ENCODE data around the gene COX4I2. TPM values are rescaled to one million over a fixed set of nuclear protein-coding genes. Genes with fewer than 3 reads are reported as not detected.

Gene COX4I2
- total RNA-seq, 5 donors from 2014 or later (not counting 1 experiment from before 2014, with no cell fraction given), result not detected

- Histone ChIP-seq H3K9me3 (no peaks in the 10 kb centered on the region), H3K36me3 (ENCODE audit: control insufficient read depth in 2 of 2, extremely low read depth in 1 of 2, insufficient read depth in 1 of 2, low read length in 1 of 2) (peaks cover 0 to 17% of the 10 kb centered on the region in 2 donors), H3K27me3 (replicated peaks in 1 of 2; ENCODE audit: control insufficient read depth in 2 of 2, extremely low read depth in 1 of 2, insufficient read depth in 2 of 2, low read length in 1 of 2) (no peaks in the 10 kb centered on the region), H3K4me3 (ENCODE audit: control insufficient read depth in 1 of 2, extremely low read depth in 1 of 2, low read length in 1 of 2) (no peak overlapping the region), H3K4me1 (ENCODE audit: control insufficient read depth in 1 of 2, extremely low read depth in 1 of 2, insufficient read depth in 2 of 2, low read length in 2 of 2) (peaks cover 12 to 66% of the 10 kb centered on the region in 2 experiments), H3K27ac (ENCODE audit: low read length) (peak overlapping the region; percentile 30)
- Mint-ChIP-seq H3K4me1 (peaks cover 41 to 61% (median 56%) of the 10 kb centered on the region in 3 donors), H3K9me3 (no peaks in the 10 kb centered on the region), H3K36me3 (peaks cover 22% of the 10 kb centered on the region), H3K27me3 (no peaks in the 10 kb centered on the region), H3K4me3 (no peak overlapping the region), H3K27ac (peak overlapping the region; percentile 47 to 74)
- ChIA-PET CTCF (interaction anchor here in 1 of 2 donors (0.9 kb wide), 1 partner anchor 53 kb away, joined by 3 read pairs; no protein-coding TSS in a partner anchor), POLR2A (no interaction called here)
- no peak for DNase-seq
- 88% methylated on average over 1 of the region's 3 CpGs for WGBS (ENCODE audit: insufficient coverage)
- no peak for ATAC-seq (replicated peaks in 1 of 4)
Observed at GRCh38 chr20:31669876-31670275, 32.2 kb downstream of the COX4I2 start.

- ChIA-PET CTCF (interaction anchor here in 1 of 2 donors (0.9 to 1.2 kb wide), 2 partner anchors 53 kb away, joined by 3 read pairs; no protein-coding TSS in a partner anchor), POLR2A (no interaction called here)
- Mint-ChIP-seq H3K36me3 (peaks cover 21% of the 10 kb centered on the region), H3K4me1 (peaks cover 46 to 68% (median 63%) of the 10 kb centered on the region in 3 donors), H3K4me3 (no peak overlapping the region), H3K9me3 (no peaks in the 10 kb centered on the region), H3K27ac (peak overlapping the region; percentile 47 to 74), H3K27me3 (no peaks in the 10 kb centered on the region)
- no peak overlapping the region for H3K4me3 ChIP-seq (ENCODE audit: control insufficient read depth in 1 of 2, extremely low read depth in 1 of 2, low read length in 1 of 2)
- ATAC-seq (replicated peaks in 1 of 4), result no peak
- H3K27me3 ChIP-seq (replicated peaks in 1 of 2; ENCODE audit: control insufficient read depth in 2 of 2, extremely low read depth in 1 of 2, insufficient read depth in 2 of 2, low read length in 1 of 2), result no peaks in the 10 kb centered on the region
- no peak for DNase-seq
- WGBS (ENCODE audit: insufficient coverage), result 97% methylated on average over 7 of the region's 10 CpGs
- H3K36me3 ChIP-seq (ENCODE audit: control insufficient read depth in 2 of 2, extremely low read depth in 1 of 2, insufficient read depth in 1 of 2, low read length in 1 of 2), result peaks cover 0 to 10% of the 10 kb centered on the region in 2 donors
- no peaks in the 10 kb centered on the region for H3K9me3 ChIP-seq
- no peak overlapping the region for H3K27ac ChIP-seq (ENCODE audit: low read length)
- H3K4me1 ChIP-seq (ENCODE audit: control insufficient read depth in 1 of 2, extremely low read depth in 1 of 2, insufficient read depth in 2 of 2, low read length in 2 of 2), result peaks cover 17 to 69% of the 10 kb centered on the region in 2 experiments
Observed at GRCh38 chr20:31670371-31671228, 32.9 kb downstream of the COX4I2 start.

DNA sequence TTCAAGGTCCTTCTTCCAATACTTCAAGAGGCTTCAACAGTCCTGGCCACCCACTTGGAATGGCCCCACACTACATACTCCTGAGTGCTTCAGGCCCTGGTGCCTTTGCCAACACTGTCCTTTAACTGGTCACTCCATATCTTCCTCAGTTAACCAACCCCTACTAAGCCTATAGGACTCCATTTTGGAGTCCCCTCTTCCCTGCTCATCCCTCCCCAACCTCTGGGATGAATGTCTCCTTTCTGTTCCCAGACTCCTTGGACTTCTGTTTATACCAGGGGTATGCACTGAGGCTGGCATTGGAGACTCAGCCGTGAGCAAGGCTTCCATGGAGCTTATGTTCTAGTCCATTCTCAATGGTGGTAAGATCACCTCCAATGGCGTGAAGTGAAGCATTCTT, 33.6 kb downstream of the COX4I2 start:
- Histone ChIP-seq H3K4me3 (ENCODE audit: control insufficient read depth in 1 of 2, extremely low read depth in 1 of 2, low read length in 1 of 2) (no peak overlapping the region), H3K36me3 (ENCODE audit: control insufficient read depth in 2 of 2, extremely low read depth in 1 of 2, insufficient read depth in 1 of 2, low read length in 1 of 2) (peaks cover 0 to 6% of the 10 kb centered on the region in 2 donors), H3K27ac (ENCODE audit: low read length) (no peak overlapping the region), H3K9me3 (no peaks in the 10 kb centered on the region), H3K4me1 (ENCODE audit: control insufficient read depth in 1 of 2, extremely low read depth in 1 of 2, insufficient read depth in 2 of 2, low read length in 2 of 2) (peaks cover 23 to 73% of the 10 kb centered on the region in 2 experiments), H3K27me3 (replicated peaks in 1 of 2; ENCODE audit: control insufficient read depth in 2 of 2, extremely low read depth in 1 of 2, insufficient read depth in 2 of 2, low read length in 1 of 2) (no peaks in the 10 kb centered on the region)
- no peaks in the 10 kb centered on the region for H3K27me3 Mint-ChIP-seq
- ChIA-PET POLR2A (no interaction called here), CTCF (interaction anchor here (0.6 to 1.2 kb wide), 4 partner anchors 43 to 98 kb away, joined by 3 to 4 read pairs (median 3); no protein-coding TSS in a partner anchor)
- H3K4me3 Mint-ChIP-seq, result no peak overlapping the region
- 100% methylated on average over 1 of the region's 2 CpGs for WGBS (ENCODE audit: insufficient coverage)
- no peak for DNase-seq
- H3K27ac Mint-ChIP-seq, result peak overlapping the region; percentile 40
- peaks cover 16% of the 10 kb centered on the region for H3K36me3 Mint-ChIP-seq
- peaks cover 50 to 68% (median 66%) of the 10 kb centered on the region in 3 donors for H3K4me1 Mint-ChIP-seq
- no peak for ATAC-seq (replicated peaks in 1 of 4)
- H3K9me3 Mint-ChIP-seq, result no peaks in the 10 kb centered on the region

- peaks cover 7 to 17% of the 10 kb centered on the region in 2 donors for H3K36me3 ChIP-seq (ENCODE audit: control insufficient read depth in 2 of 2, extremely low read depth in 1 of 2, insufficient read depth in 1 of 2, low read length in 1 of 2)
- ATAC-seq (replicated peaks in 1 of 4) (no peak), DNase-seq (no peak)
- peaks cover 36 to 74% of the 10 kb centered on the region in 2 experiments for H3K4me1 ChIP-seq (ENCODE audit: control insufficient read depth in 1 of 2, extremely low read depth in 1 of 2, insufficient read depth in 2 of 2, low read length in 2 of 2)
- H3K4me1 Mint-ChIP-seq, result peaks cover 55 to 71% (median 66%) of the 10 kb centered on the region in 3 donors
- H3K36me3 Mint-ChIP-seq, result peaks cover 14% of the 10 kb centered on the region
- H3K27me3 ChIP-seq (replicated peaks in 1 of 2; ENCODE audit: control insufficient read depth in 2 of 2, extremely low read depth in 1 of 2, insufficient read depth in 2 of 2, low read length in 1 of 2), result no peaks in the 10 kb centered on the region
- peak overlapping the region; percentile 89 for H3K27ac ChIP-seq (ENCODE audit: low read length)
- no peaks in the 10 kb centered on the region for H3K9me3 Mint-ChIP-seq
- H3K27ac Mint-ChIP-seq, result peak overlapping the region; percentile 96 to 99
- no peak overlapping the region for H3K4me3 ChIP-seq (ENCODE audit: control insufficient read depth in 1 of 2, extremely low read depth in 1 of 2, low read length in 1 of 2)
- H3K4me3 Mint-ChIP-seq, result peak overlapping the region in 1 of 3 donors; percentile 99
- ChIA-PET CTCF (interaction anchor here (0.5 to 3.6 kb wide), 4 partner anchors 11 to 217 kb away, joined by 3 to 42 read pairs (median 20); no protein-coding TSS in a partner anchor), POLR2A (interaction anchor here in 1 of 2 donors (0.6 kb wide), 1 partner anchor 12 kb away, joined by 4 read pairs; no protein-coding TSS in a partner anchor)
- no peaks in the 10 kb centered on the region for H3K9me3 ChIP-seq
- no peaks in the 10 kb centered on the region for H3K27me3 Mint-ChIP-seq
Observed at GRCh38 chr20:31673435-31673834, 35.7 kb downstream of the COX4I2 start.

DNA sequence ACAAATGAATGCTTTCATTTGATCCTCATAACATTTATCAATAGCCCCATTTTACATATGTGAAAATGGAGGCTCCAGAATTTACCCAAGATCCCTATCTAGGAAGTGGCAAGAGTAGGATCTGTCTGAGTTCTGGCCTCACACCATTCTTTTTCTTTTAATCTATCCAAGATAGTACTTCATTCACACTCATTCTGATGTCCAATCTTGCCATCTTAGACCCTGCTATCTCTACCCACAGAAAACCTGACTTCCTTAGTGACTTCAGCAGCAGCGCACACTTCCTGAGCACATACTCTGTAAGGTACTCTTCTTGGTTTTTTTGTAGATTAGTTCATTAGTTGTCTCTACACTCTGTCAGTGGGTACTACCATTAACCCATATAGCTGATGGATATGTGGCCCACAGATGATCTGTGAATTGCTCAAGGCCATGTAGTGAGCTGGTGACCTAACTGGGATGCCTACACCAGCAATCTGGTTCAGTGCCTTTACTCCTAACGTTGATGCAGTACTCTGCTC, 36.3 kb downstream of the COX4I2 start:
- Histone ChIP-seq H3K27me3 (replicated peaks in 1 of 2; ENCODE audit: control insufficient read depth in 2 of 2, extremely low read depth in 1 of 2, insufficient read depth in 2 of 2, low read length in 1 of 2) (no peaks in the 10 kb centered on the region), H3K9me3 (no peaks in the 10 kb centered on the region), H3K27ac (ENCODE audit: low read length) (peak overlapping the region; percentile 89), H3K36me3 (ENCODE audit: control insufficient read depth in 2 of 2, extremely low read depth in 1 of 2, insufficient read depth in 1 of 2, low read length in 1 of 2) (peaks cover 7 to 23% of the 10 kb centered on the region in 2 donors), H3K4me3 (ENCODE audit: control insufficient read depth in 1 of 2, extremely low read depth in 1 of 2, low read length in 1 of 2) (no peak overlapping the region), H3K4me1 (ENCODE audit: control insufficient read depth in 1 of 2, extremely low read depth in 1 of 2, insufficient read depth in 2 of 2, low read length in 2 of 2) (peaks cover 38 to 77% of the 10 kb centered on the region in 2 experiments)
- ChIA-PET POLR2A (interaction anchor here (0.6 to 0.7 kb wide), 2 partner anchors 11 to 12 kb away, joined by 4 to 19 read pairs; no protein-coding TSS in a partner anchor), CTCF (interaction anchor here in 1 of 2 donors (0.6 to 3.6 kb wide), 5 partner anchors 12 to 216 kb away, joined by 3 to 42 read pairs (median 3); no protein-coding TSS in a partner anchor)
- H3K4me3 Mint-ChIP-seq, result peak overlapping the region; percentile 96 to 99 (median 96)
- H3K36me3 Mint-ChIP-seq, result peaks cover 20% of the 10 kb centered on the region
- peaks cover 60 to 75% (median 71%) of the 10 kb centered on the region in 3 donors for H3K4me1 Mint-ChIP-seq
- 0% methylated on average over 1 of the region's 2 CpGs for WGBS (ENCODE audit: insufficient coverage)
- H3K27me3 Mint-ChIP-seq, result no peaks in the 10 kb centered on the region
- ATAC-seq (replicated peaks in 1 of 4) (peak in 3 of 4 experiments; percentile 25 to 51 (median 28)), DNase-seq (peak in 3 of 35 experiments; percentile 11 to 39 (median 16))
- peak overlapping the region; percentile 96 to 99 for H3K27ac Mint-ChIP-seq
- H3K9me3 Mint-ChIP-seq, result no peaks in the 10 kb centered on the region
